ENCODE results near the gene LRRC71.

The LRRC71 gene

GRCh38 chr1:156892190-156893047 lies 28.0 kb upstream of the LRRC71 start:
- in situ Hi-C loops (cut with MboI; ENCODE audit: low sequenced_read_pairs) = no loop called here

- in situ Hi-C loops (cut with MboI; ENCODE audit: low sequenced_read_pairs) = no loop called here
These were observed 27.1 kb upstream of the LRRC71 start, which contains the start of gene PEAR1 for GRCh38 chr1:156893048-156893953. Gene PEAR1, plus strand, starts transcription at chr1:156893718. Its CDS starts 10,209 bp downstream, at chr1:156903927.

- in situ Hi-C loops (cut with MboI; ENCODE audit: low sequenced_read_pairs) = no loop called here
These were observed 26.4 kb upstream of the LRRC71 start for GRCh38 chr1:156894001-156894400.

- in situ Hi-C loops (cut with MboI; ENCODE audit: low sequenced_read_pairs) = no loop called here
These were observed 25.5 kb upstream of the LRRC71 start for GRCh38 chr1:156894711-156895454.

GRCh38 chr1:156895455-156895812 lies 25.0 kb upstream of the LRRC71 start:
- in situ Hi-C loops (cut with MboI; ENCODE audit: low sequenced_read_pairs) = no loop called here

GRCh38 chr1:156895927-156896326 lies 24.5 kb upstream of the LRRC71 start:
- in situ Hi-C loops (cut with MboI; ENCODE audit: low sequenced_read_pairs) = no loop called here

- in situ Hi-C loops (cut with MboI; ENCODE audit: low sequenced_read_pairs) = no loop called here
These were observed 23.9 kb upstream of the LRRC71 start for GRCh38 chr1:156896490-156897033.

GRCh38 chr1:156897078-156897825 lies 23.2 kb upstream of the LRRC71 start:
- in situ Hi-C loops (cut with MboI; ENCODE audit: low sequenced_read_pairs) = no loop called here

GRCh38 chr1:156898161-156898566 lies 22.3 kb upstream of the LRRC71 start:
- in situ Hi-C loops (cut with MboI; ENCODE audit: low sequenced_read_pairs) = no loop called here

GRCh38 chr1:156898971-156899664 lies 21.3 kb upstream of the LRRC71 start:
- in situ Hi-C loops (cut with MboI; ENCODE audit: low sequenced_read_pairs) = no loop called here

- in situ Hi-C loops (cut with MboI; ENCODE audit: low sequenced_read_pairs) = no loop called here
These were observed 20.3 kb upstream of the LRRC71 start for GRCh38 chr1:156899956-156900718.

GRCh38 chr1:156900896-156901589 lies 19.4 kb upstream of the LRRC71 start:
- in situ Hi-C loops (cut with MboI; ENCODE audit: low sequenced_read_pairs) = no loop called here

- in situ Hi-C loops (cut with MboI; ENCODE audit: low sequenced_read_pairs) = no loop called here
These were observed 18.9 kb upstream of the LRRC71 start for GRCh38 chr1:156901590-156901900.

- in situ Hi-C loops (cut with MboI; ENCODE audit: low sequenced_read_pairs) = no loop called here
These were observed 18.2 kb upstream of the LRRC71 start for GRCh38 chr1:156901966-156902915.

- in situ Hi-C loops (cut with MboI; ENCODE audit: low sequenced_read_pairs) = no loop called here
These were observed 16.9 kb upstream of the LRRC71 start for GRCh38 chr1:156903328-156904091.

- in situ Hi-C loops (cut with MboI; ENCODE audit: low sequenced_read_pairs) = no loop called here
These were observed 16.1 kb upstream of the LRRC71 start for GRCh38 chr1:156904187-156904959.
